Activated T-cell treated with anti-CD3 and anti-CD28 coated beads, Interleukin-2, amount 50 U/mL, for 1 hour (primary cell): ENCODE measurements around the gene KCNJ10.
"Not testable (repeated sequence)": the region's sequence is repeated elsewhere in the genome, so short reads cannot be mapped to it uniquely, and the experiment has no call there.

Experiments used
- DNase-seq: peaks from one replicate; pipeline ENCODE4 v3.0.0-alpha.2; 2020

The KCNJ10 gene

DNA sequence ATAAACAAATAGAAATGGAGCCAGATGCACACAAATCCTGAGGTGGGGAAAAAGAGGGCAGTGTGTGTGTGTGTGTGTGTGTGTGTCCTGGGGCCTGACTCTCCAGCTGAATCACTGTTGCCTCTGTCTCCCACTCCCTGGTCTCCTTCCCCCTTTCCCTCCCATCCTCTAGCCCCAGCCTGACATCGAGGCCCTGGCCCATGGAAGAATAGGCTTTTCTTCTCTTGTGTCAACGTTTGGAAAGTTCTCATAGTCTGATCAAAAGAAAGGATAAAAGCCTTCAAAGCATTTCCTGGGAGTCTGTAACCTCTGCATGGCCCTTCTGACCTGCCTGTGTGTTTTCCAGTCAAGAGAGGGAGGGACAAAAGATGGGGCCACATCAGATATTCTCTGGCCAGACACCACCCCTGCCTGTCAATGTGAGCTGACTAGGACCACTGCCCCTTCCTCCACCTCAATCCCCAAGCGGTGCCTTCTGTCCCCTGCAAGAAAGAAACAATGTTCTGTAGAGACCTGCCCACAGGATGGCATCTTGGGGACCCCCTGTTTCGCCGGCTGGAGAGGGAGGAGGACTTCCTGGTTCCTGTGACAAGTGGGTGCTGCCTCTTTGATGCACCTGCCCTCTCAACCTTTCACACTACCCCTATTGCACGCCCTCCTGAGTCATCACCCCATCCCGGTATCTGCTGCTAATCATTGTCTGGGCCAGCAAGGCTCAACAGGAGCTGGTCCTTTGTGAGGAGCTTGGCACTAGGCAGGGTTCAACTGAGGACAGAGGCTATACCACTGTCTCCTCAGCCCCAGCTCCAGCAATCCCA is 16.2 kb downstream of the KCNJ10 start:
- no peak for DNase-seq

DNA sequence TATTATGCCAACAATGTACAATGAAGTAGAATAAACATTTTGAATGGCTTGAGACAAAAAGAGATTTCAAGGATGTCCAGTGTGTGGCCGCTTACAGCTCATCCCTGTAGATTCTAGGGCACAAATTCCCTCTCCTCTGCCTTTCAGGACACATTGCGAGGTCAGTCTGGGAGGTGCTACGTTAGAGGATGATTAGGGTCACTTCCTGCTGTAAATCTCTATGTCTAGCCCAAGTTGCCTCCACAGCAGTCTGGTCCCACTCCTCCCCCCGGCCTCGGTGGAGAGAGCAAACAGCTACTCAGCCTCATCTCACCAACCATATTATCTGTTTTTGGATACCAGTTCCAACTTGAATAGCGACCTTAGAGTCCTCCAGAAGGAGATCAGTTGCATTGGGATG is 17.0 kb downstream of the KCNJ10 start:
- no peak for DNase-seq

DNA sequence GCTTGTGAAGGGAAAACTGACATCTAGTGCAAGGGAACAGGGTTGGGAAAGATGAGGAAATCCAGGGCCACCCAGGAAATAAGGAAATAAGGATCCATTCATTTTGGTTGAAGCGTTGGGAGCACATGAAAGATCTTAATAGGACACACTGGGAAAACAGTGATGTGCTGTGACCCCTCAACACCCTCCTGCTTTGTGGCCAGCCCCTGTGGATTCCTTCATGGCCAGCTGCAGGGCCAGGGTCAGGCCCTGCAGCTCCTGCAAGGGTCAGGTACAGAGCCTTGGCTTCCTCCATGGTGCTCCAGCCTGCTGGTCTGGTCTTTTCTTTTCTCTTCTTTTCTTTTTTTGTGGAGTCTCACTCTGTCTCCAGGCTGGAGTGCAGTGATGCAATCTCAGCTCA is 19.3 kb downstream of the KCNJ10 start:
- no peak for DNase-seq

DNA sequence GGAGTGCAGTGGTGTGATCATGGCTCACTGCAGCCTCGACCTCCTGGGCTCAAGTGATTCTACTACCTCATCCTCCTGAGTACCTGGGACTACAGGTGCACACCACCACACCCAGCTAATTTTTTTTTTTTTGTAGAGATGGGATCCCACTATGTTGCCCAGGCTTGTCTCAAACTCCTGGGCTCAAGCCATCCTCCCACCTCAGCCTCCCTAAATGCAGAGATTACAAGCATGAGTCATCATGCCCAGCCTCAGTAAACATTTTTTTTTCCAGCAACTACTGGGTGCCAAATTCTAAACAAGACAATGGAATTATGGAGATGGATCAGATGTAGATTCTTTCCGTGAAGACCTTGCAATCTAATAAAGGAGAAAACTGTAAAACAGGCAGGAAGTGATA is 19.8 kb downstream of the KCNJ10 start:
- DNase-seq: not testable (repeated sequence)

DNA sequence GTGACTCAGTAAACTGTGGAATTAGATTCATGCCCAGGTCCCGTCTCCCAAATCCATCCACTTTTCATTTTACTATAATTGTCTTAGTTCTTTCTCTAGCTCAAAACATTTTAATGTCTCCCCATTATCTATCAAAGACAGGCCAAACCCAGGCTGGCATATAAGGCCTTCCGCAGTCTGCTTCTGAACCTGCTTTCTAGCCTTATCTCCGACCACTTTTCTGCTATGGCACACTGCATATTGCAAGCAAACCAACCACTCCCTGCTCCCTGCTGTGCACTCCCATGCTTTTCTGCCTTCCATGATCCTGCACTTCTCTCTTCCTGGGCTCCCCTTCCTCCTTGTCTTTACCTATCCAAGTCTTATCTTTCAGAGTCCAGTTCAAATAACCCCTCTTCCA is 20.9 kb downstream of the KCNJ10 start:
- no peak for DNase-seq

DNA sequence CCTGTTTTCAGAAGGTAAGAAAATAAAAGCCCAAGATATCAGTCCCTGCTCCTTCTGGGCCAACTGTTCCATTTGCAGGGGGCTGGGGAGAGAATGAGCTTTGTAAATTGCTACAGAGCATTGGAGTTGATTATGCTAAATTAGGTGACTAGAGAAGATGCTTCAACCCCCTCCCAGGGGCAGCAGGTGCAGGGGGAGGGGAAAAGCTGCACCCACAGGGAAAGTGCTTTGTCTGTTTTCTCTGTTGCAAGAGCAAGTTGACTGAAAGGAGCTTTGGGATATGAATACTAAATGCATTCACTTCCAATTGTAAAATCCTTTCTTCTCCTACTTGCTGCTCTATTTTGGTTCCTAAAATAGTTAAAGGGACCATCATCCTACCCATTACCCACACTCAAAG is 21.6 kb downstream of the KCNJ10 start:
- DNase-seq: no peak

DNA sequence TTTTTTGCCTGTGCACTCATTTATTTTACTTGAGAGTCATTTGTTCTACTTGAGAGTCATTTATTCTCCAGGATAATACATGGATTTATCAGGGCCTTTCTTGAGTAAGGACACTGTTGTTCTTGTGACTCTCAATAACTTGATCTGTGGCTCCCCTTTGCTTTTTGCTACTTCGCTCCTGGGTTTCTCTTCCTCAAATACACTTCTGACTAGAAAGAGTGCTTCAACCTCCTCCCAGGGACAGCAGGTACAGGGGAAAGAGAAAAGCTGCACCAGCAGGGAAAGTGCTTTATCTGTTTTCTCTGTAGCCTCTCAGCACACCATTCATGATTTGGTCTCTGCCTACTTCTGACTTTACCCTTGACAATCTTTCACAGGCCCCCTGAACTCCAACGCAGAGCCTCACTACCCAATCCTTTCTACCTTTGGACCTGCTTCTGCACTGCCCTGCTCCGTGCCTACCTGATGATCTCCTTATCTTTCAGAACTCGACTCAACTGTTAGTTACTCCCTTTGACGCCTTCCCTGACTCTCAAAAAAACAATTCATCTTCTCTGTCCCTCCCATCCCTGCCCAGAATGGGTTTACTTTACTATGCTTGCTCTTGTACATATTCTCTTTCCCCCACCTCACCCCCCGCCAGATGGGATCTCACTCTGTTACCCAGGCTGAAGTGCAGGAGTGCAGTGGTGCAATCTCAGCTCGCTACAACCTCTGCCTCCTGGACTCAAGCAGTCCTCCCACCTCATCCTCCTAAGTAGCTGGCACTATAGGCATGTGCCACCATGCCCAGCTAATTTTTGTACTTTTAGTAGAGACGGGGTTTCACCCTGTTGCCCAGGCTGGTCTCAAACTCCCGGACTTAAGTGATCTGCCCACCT is 22.6 kb downstream of the KCNJ10 start:
- no peak for DNase-seq

DNA sequence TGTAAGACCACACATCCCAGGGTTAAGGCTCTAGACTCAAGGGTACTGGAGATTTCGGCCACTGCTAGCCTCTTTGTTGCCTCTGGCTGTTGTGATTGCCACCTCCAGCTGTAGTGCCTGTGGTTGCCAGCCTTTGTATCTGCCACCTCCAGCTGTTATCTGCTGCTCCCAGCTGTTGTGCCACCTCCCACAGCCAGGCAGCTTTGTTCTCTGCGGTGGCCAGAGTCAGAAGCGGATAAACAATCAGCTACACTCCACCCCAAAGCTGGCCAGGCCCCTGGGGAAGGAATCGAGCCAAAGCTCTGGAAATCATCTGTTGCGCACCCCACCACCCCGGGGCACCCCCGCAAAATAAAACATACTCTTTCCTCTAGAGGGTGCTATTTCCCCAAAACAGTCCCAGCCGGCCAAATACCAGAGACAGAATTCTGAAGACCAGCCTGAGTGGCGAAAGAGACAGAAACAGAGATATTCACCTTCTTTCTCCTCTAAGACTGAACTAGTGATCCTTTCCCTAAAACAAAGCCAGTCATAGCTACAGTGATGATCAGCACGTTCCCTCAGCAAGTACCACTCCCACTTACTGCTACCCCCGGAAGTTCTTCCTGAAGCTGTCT is 23.4 kb downstream of the KCNJ10 start:
- DNase-seq: peak; percentile 31

DNA sequence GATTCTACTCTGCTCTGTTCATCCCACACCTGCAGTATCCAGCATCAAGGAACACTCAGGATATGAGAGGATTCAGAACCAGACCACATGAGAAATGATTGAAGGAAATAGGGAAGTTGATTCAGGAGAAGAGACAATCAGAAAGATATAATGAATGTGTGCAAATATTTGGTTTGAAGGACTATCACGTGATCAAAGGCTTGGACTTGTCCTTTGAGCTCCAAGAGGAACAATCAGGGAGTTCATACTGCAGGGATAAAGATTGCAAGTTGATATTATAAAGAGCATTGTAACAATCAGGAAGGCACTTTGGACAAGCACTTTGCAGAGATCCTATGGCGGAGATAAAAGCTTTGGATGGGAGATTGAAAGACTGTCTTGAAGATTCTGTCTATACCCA is 24.3 kb downstream of the KCNJ10 start:
- no peak for DNase-seq

DNA sequence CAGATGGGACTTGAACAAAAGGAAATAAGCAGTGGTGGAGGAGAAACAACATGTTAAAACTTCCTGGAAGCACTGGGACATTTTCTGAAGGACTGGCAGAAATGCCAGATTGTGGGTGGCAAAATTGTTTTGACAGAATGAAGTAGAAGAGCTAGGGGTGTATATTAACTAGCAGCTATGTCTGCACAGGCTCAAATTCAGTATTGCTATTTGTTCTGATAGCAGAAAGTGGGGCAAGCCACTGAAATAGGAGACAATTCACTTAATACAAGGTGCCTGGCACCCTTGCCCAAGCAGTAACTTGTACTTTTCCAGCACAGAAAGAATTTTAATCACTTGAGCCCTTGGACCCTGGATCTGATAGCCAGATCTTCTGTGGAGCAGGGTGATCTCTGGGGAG is 26.4 kb downstream of the KCNJ10 start:
- no peak for DNase-seq

DNA sequence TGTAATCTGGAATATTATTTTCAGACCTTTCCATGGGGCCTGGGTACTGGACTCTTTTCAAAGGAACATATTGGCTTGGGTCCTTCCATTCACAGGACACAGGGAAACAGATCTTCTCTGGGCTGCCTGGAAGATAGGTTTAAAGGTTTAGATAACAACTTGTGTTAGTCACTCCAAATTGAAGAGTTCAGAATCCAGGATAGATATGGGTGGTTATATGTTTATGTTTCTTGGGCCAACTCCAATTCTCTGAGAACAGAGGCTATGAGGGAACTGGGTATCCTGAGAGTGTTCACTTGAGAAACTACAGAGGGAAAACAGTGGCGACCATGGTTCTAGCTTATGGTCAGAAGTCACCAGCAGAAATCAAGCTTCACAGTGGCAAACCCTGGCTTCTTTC is 29.5 kb downstream of the KCNJ10 start:
- no peak for DNase-seq

DNA sequence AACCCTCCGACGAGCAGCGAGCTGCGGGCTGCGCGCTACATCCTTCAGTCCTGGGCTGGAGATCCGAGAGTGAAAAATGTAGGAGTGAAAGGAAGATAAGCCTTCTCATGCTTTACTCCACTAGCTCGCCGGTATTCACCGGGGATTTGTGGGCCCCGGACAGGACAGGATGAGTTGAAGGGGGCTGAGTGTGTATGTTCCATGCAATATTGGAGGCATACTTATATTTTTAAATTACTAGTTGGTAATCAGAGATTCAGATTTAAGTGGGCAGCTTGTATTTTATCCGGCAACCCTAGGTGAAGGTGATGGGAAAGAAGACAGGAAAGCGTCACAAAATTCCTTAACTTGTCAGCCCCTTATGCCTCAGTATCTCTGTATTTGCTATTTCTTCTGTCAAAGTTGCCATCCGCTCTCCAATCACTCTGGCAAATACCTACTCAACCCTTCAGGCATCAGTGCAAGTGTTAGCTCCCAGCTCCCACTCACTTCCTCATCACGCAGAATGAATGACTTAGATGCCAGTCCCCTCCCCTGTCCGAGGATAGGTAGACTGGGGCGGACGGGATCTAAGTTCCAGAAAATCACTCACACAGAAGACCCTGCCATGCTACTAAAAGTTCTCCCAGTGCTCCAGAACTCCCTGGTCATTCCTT is 37.7 kb downstream of the KCNJ10 start:
- DNase-seq: no peak

DNA sequence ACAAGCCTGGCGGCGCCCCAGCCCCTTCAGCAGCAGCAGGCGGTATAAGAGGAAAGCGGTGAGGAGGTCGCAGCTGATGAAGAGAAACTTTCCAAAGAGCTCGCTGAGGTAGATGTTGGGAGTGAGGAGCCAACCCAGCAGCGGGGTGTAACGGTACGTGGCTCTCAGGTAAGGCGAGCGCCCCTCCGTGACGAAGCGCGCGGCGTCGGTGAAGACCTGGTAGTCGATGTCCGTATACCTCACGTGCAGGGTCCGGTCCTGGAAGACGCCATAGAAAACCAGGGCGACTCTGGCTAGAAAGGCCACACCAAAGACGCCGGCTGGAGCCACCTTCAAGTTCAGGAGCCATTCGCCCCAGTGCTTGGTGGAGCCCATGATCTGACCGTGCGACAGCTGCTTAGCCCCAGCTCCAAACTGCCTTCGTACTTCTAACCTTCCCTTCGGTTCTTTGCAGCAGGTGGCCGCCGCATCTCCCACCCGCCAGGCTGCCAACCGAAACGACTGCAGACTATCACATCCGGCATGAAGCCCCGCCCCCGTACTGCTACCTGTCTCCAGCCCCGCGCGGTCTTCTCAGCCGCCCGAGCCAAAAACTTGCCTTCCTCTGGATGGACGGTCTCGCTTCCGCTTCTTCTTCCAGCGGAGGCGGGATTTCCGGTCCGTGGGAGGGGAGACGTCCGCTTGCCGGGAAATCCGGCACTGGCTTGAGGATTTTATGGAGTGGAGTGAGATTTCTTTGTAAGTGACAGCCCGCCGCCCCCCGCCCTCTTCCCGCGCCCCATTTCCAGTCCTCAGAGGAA is 38.4 kb downstream of the KCNJ10 start, which contains the start of gene PIGM:
TSS of gene PIGM (minus strand) at position 626 of the 800 bp plus-strand sequence. CDS start at position 375, 251 bp downstream.
- peak; percentile 92 for DNase-seq

DNA sequence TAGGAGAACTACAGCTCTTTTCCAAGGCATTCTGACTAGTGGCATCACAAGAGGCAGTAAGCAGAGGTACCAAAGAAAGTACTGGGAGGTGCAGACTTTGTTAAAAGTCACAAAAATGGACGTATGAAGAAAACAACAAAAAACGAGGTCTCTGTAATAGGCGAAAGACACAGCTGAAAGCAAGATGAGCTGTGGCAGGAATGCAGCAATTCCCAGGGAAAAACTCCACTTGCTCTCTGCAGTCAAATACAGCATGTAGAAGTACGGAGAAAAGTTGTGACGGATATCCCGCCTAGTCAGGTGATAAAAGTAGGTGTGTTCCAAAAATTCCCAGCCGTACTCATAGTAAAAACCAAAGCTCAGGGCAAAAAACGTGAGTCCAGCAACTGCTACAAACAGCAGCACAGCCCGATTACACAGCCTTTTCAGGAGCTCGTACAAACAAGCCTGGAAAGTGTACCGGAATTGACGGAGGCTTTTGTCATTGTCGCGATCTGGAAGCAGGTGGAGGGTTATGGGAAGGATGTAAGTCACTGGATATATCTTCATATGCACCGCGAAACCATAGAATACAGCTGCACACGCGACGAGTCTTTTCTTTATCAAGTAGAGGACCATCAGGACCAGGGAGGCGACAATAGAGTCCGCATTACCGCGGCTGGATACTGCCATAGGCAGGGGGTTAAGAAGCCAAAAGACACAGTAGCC is 39.1 kb downstream of the KCNJ10 start:
- no peak for DNase-seq

DNA sequence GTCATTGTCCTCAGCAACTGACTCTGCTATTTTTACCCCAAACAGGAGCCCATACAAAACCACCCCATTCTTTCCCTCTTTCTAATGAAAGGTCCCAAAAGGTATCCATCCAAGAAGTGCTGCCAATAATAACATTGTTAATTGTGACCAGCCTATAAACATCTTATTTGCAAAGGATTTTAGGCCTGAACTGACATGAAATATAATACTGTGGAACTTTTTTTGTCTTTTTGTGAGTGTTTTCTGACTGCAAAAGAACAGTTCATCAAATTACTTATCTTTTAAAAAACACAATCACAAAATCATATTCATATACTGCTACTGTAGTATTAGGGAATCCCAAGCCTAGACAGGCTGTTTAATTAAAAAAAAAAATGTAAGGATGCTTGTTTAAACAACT is 41.5 kb downstream of the KCNJ10 start:
- no peak for DNase-seq

DNA sequence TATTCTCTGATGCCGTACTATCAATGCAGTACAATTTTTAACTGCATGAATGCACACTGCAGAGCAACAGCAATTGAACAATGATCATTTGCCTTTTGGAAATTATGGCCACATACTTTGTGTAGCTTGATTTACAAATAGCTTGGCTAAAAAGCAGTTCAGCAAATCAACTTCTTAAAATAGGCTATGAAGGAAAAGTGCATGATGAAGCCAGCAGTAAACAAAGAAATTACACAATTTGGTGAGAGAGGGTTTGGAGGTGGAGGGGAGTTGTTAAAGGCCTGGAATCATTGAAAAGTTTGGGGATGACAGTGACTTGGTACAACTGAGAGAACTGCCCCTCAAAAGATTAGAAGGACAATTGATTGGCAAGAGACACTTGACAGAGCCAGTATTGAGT is 44.6 kb downstream of the KCNJ10 start:
- DNase-seq: no peak

DNA sequence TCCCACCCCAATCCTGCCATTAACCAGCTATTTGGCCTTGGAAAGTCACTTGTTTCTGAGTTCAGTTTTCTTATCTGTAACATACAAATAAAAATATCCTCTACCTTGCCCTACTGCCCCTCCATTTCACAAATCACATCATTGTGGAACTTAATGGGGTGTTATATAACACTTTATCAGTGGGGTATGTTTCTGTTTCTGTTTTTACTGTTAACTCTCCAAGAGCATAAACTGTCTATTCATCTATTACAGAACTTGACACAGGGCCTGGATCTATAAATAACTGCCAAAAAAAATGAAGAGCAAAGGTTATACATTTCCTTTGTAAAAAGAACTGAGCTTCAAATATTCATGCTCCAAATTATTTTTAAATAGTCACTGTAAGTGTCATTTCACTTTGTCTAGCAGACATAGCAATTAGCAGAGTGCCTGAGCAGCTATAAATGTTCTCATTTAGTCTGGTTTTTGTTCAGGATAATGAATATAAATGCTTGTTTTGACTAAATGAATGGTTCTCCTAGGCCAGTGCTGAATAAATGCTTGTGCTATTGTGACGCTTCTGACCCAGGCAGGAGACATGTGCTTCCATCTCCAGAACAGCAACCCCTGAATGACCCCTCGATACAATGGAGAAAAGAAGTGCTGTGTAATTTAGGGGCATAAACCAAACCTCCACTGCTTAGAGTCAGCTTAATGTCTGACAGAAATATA is 45.6 kb downstream of the KCNJ10 start:
- DNase-seq: no peak

DNA sequence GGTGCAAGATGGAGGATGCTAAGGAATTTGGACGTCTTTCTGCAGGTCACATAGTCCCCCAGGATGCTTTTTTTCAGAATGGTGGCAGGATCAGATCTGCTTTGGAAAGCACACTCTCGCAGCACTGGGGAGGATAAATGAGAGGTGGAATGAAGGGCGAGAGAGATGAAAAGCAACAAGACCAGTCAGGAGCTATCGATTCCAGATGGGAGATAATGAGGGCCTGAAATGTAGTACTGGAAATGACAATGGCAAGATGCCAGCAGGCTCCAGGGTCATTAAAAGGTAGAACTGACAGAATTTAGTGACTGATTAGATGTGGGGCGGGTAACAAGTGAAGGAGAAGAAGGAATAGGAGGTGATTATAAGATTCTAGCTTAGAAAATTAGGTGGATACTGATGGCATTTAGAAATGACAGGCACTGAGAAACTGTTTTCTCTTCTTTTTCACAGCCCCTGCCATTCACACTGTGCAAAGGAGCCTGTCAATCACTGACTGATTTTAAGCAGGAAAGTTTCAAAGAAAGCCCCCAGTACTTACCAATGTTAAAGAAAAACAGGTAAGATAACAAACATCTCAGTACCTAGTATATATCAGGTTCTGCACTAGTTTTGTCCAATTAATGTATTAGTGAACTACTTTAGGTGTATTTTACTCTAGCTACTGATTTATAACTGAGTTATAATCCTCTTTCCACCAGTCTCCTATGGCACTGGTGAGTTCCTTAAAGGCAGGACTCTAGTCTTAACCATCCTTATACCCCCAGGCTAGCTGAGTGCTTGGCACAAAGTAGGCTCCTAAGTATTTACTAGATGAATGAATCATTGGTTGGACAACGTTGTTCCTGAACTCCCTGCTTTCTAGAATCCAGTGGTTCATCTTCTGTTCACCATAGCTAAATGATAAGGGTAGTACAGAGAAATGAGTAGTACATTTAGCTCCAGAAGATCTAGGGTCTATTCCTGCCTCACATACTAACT is 47.3 kb downstream of the KCNJ10 start:
- DNase-seq: no peak

DNA sequence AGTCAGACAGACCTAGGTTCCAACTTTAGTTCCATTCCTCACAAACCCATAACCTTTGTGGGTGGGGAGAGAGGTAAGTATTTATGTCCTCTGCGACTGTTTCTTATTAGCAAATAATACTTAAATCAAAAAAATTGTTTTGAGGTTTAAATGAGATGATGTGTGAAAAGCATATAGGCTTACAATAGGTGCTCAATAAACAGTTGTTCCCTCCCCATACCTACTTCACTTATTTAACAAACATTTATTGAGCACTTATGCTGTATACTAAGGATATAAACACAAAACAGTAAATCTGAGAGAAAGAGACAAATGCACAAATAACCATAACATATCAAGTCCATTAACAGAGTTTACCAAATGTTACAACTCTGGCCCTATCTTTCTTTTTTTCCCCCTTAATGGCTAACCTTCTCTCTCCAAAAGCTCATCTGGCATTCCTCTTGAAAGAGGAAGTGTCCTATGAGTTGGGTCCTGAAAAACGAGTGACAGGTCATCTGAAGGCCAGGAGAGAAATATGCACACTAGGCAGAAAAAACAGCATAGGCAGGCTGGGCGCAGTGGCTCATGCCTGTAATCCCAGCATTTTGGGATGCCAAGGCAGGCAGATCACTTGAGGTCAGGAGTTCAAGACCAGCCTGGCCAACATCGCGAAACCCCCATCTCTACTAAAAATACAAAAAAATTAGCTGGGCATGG is 48.4 kb downstream of the KCNJ10 start:
- no peak for DNase-seq
